Ascending aorta (tissue), 2 donors: ENCODE results near the gene STXBP6. TPM values are rescaled to one million over a fixed set of nuclear protein-coding genes. Genes with fewer than 3 reads are reported as not detected.

Experiments
- DNase-seq, 2 donors: peaks; one replicate each; pipeline ENCODE4 v3.0.0-alpha.2; 2019; ENCODE audit warnings: low spot score in 2 of 2
- H3K27ac ChIP-seq, 2 donors: fragments of 200-600 bp; sonication (generic); one replicate each; pipeline ENCODE4 v1.5.1; 2016 to 2017; ENCODE audit warnings: mild to moderate bottlenecking in 1 of 2
- H3K27me3 ChIP-seq: fragments of 200-600 bp; sonication (generic); one replicate; pipeline ENCODE4 v1.5.1; 2017
- H3K36me3 ChIP-seq, 2 donors: fragments of 200-600 bp; sonication (generic); one replicate each; pipeline ENCODE4 v1.5.1; 2016
- H3K4me1 ChIP-seq, 2 donors: fragments of 200-600 bp; sonication (generic); one replicate each; pipeline ENCODE4 v1.5.1; 2016 to 2017; ENCODE audit warnings: mild to moderate bottlenecking in 1 of 2
- H3K4me3 ChIP-seq, 2 donors: fragments of 200-600 bp; sonication (generic); one replicate each; pipeline ENCODE4 v1.5.1; 2016 to 2017; ENCODE audit warnings: mild to moderate bottlenecking in 1 of 2
- H3K9me3 ChIP-seq, 2 donors: fragments of 200-600 bp; sonication (generic); one replicate each; pipeline ENCODE4 v1.5.1; 2016
- CTCF ChIP-seq, 3 experiments: fragments of 200-600 bp in 2 of 3; fragments of 450-650 bp in 1 of 3; sonication (generic) in 2 of 3; IDR thresholded peaks; one replicate each; pipeline ENCODE4 v1.5.1; 2016 to 2019; ENCODE audit warnings: antibody characterized with exemption in 3 of 3, mild to moderate bottlenecking in 1 of 3, moderate library complexity in 1 of 3
- intact Hi-C: fragments of 100-400 bp; cut with DNase I; formaldehyde crosslinking; loops from one replicate; pipeline ENCODE4 v1.15.1; 2023
- total RNA-seq: library from RNA; depleted of rRNA; stranded (reverse); fragments of >200 nt; gene quantifications from one replicate; pipeline ENCODE4 v1.1.0, GENCODE V29; 2016

STXBP6 gene
- total RNA-seq, 1 donor from 2014 or later = 0.21 TPM

DNA sequence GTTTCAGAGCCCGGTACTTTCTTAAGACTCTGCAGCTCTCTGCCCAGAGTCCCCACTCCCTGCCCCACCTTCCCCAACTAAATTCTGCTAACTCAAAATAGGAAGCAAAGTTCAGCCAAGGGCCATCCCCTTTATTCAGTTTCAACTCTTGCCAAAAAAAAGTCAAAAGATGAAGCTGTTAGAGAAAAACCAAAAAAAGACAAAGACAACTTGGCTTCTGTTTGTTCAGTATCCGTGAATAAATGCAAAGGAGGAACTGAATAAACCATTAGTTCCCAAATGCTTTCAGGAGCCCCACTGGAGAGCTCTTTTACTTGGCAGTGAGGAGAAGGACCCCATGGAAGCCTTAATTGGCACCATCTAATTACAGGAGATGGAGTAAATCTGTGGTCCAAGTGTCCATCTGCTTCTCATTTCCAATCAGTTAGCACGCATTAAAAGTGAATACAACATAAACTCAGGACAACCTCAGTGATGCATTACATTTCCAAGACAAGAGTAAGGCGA is 260.5 kb downstream of the STXBP6 start:
- no peak for DNase-seq
- Histone ChIP-seq H3K9me3 (no peaks in the 10 kb centered on the region), H3K36me3 (no peaks in the 10 kb centered on the region), H3K4me3 (no peak overlapping the region), H3K4me1 (no peaks in the 10 kb centered on the region), H3K27ac (no peak overlapping the region), H3K27me3 (no peaks in the 10 kb centered on the region)
- TF ChIP-seq CTCF (IDR thresholded peaks at IDR 0.05) = no peak
- intact Hi-C loops = no loop called here

- Histone ChIP-seq H3K36me3 (no peaks in the 10 kb centered on the region), H3K27ac (no peak overlapping the region), H3K4me1 (no peaks in the 10 kb centered on the region), H3K4me3 (no peak overlapping the region), H3K27me3 (no peaks in the 10 kb centered on the region), H3K9me3 (no peaks in the 10 kb centered on the region)
- DNase-seq = no peak
- no peak for TF ChIP-seq CTCF (IDR thresholded peaks at IDR 0.05)
- intact Hi-C loops = no loop called here
These were observed 264.2 kb downstream of the STXBP6 start for GRCh38 chr14:24785698-24786097.

- DNase-seq = no peak
- intact Hi-C loops = no loop called here
- Histone ChIP-seq H3K36me3 (no peaks in the 10 kb centered on the region), H3K4me3 (no peak overlapping the region), H3K27ac (no peak overlapping the region), H3K27me3 (no peaks in the 10 kb centered on the region), H3K9me3 (no peaks in the 10 kb centered on the region), H3K4me1 (no peaks in the 10 kb centered on the region)
- no peak for TF ChIP-seq CTCF (IDR thresholded peaks at IDR 0.05)
These were observed 265.0 kb downstream of the STXBP6 start for GRCh38 chr14:24784981-24785380.

GRCh38 chr14:24783791-24784190 is 266.2 kb downstream of the STXBP6 start:
- intact Hi-C loops = no loop called here
- no peaks in the 10 kb centered on the region for H3K27me3 ChIP-seq
- H3K4me3 ChIP-seq = no peak overlapping the region
- H3K9me3 ChIP-seq = no peaks in the 10 kb centered on the region
- no peak for TF ChIP-seq CTCF (IDR thresholded peaks at IDR 0.05)
- H3K36me3 ChIP-seq = no peaks in the 10 kb centered on the region
- DNase-seq = no peak
- H3K27ac ChIP-seq = no peak overlapping the region
- H3K4me1 ChIP-seq = no peaks in the 10 kb centered on the region

DNA sequence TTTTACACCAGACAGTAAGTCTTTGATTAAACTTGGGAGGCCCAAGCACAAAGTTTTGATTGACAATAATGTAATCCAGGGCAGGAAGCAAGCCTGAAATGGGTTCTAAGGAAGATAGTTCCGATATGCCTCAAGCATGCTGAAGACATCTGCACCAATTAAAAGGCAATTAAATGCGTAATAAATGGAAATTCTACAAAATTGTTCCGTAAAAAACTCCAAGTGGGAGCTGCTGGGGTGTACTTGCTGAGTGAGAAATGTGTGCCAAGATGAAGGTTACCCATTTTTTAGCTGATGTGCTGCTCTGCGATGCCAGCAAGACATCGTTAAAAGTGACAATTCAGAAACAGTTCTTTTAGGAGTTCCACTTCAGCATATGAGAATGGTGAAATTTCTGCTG is 269.7 kb downstream of the STXBP6 start:
- DNase-seq = no peak
- Histone ChIP-seq H3K4me1 (no peaks in the 10 kb centered on the region), H3K27ac (no peak overlapping the region), H3K36me3 (no peaks in the 10 kb centered on the region), H3K27me3 (no peaks in the 10 kb centered on the region), H3K4me3 (no peak overlapping the region), H3K9me3 (no peaks in the 10 kb centered on the region)
- intact Hi-C loops = no loop called here
- no peak for TF ChIP-seq CTCF (IDR thresholded peaks at IDR 0.05)

DNA sequence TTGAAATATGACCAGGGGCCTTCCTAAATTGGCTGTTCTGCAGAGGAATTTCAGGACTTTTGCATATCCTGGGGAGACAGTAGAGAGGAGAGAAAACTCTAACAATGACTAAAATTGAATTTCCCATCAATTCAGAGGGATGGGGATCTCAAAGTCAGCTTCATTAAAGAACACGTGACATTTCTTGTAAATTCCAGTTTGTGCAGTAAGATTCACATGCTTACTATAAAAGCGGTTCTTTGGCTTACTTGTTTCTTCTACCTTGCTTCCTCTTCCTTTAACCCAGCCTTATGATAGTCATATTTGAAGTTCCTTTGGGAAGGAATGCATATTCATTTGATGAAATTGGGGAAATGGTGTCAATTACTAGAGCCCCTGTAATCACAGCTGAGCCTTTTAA is 272.3 kb downstream of the STXBP6 start:
- TF ChIP-seq CTCF (IDR thresholded peaks at IDR 0.05) = no peak
- H3K27ac ChIP-seq = no peak overlapping the region
- no peaks in the 10 kb centered on the region for H3K36me3 ChIP-seq
- no peaks in the 10 kb centered on the region for H3K27me3 ChIP-seq
- no peak overlapping the region for H3K4me3 ChIP-seq
- H3K4me1 ChIP-seq = no peaks in the 10 kb centered on the region
- DNase-seq = no peak
- H3K9me3 ChIP-seq = no peaks in the 10 kb centered on the region
- intact Hi-C loops = no loop called here
